Testis (tissue), 2 donors: ENCODE data around the gene COL15A1.

Experiments
- POLR2A ChIP-seq: fragments of 450-650 bp; IDR thresholded peaks from one replicate; pipeline ENCODE4 v1.6.1; 2017; ENCODE audit warnings: antibody characterized with exemption, mild to moderate bottlenecking, moderate library complexity
- TF ChIP-seq, protein P1 (sequence below), 3 experiments: fragments of 450-650 bp in 2 of 3; fragments of 200-600 bp in 1 of 3; sonication (generic) in 1 of 3; IDR thresholded peaks; one replicate each; pipeline ENCODE4 v1.5.1; 2016 to 2019; ENCODE audit warnings: antibody characterized with exemption in 3 of 3, mild to moderate bottlenecking in 2 of 3, moderate library complexity in 1 of 3

DNA sequence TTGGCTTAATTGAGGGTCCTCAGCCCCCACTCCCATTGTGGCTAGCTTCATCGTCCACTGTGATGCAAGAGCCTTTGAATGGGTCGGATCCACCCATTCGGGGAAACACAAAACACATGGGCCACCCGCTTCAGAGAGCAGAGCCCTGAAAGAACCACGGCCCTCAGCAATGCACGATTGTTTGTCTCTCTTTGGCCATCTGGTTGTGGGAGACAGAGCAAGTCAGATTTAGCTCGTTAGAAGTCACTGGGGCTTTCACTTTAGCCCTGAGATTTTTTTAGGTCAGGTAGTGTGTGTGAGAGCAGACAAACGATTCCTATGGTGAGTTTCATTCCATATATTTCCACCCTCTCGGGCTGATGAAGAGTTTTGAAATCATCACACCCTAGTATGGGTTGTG is 12.9 kb upstream of the COL15A1 start:
- TF ChIP-seq, protein P1, sequence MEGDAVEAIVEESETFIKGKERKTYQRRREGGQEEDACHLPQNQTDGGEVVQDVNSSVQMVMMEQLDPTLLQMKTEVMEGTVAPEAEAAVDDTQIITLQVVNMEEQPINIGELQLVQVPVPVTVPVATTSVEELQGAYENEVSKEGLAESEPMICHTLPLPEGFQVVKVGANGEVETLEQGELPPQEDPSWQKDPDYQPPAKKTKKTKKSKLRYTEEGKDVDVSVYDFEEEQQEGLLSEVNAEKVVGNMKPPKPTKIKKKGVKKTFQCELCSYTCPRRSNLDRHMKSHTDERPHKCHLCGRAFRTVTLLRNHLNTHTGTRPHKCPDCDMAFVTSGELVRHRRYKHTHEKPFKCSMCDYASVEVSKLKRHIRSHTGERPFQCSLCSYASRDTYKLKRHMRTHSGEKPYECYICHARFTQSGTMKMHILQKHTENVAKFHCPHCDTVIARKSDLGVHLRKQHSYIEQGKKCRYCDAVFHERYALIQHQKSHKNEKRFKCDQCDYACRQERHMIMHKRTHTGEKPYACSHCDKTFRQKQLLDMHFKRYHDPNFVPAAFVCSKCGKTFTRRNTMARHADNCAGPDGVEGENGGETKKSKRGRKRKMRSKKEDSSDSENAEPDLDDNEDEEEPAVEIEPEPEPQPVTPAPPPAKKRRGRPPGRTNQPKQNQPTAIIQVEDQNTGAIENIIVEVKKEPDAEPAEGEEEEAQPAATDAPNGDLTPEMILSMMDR (IDR thresholded peaks at IDR 0.05) = no peak
- no peak for TF ChIP-seq POLR2A
